NB4 (cell line): ENCODE data around the gene CHPF2.

Source experiments
- DNase-seq: peaks from one replicate; pipeline ENCODE4 v3.0.0; 2010; ENCODE audit warnings: low read depth
- H3K4me3 ChIP-seq: one replicate; pipeline ENCODE4 v1.5.1; 2011; ENCODE audit warnings: mild to moderate bottlenecking, low read depth, low read length, moderate library complexity
- MAX ChIP-seq: IDR thresholded peaks from 2 replicates; pipeline ENCODE4 v1.6.1; 2011; ENCODE audit warnings: low read depth, low read length
- MYC ChIP-seq: IDR thresholded peaks from 2 replicates; pipeline ENCODE4 v1.6.1; 2011; ENCODE audit warnings: low read depth, low read length
- POLR2A ChIP-seq: IDR thresholded peaks from 2 replicates; pipeline ENCODE4 v1.6.1; 2011; ENCODE audit warnings: mild to moderate bottlenecking; ENCODE audit not compliant: insufficient read length; ENCODE audit errors: extremely low read depth
- TF ChIP-seq, protein P1 (sequence below): IDR thresholded peaks from one replicate; pipeline ENCODE4 v1.5.1; 2012; ENCODE audit warnings: low read depth, low read length

Gene CHPF2

GRCh38 chr7:151208253-151208862 is 23.9 kb upstream of the CHPF2 start:
- H3K4me3 ChIP-seq = no peak overlapping the region
- DNase-seq = no peak
- TF ChIP-seq, protein P1, sequence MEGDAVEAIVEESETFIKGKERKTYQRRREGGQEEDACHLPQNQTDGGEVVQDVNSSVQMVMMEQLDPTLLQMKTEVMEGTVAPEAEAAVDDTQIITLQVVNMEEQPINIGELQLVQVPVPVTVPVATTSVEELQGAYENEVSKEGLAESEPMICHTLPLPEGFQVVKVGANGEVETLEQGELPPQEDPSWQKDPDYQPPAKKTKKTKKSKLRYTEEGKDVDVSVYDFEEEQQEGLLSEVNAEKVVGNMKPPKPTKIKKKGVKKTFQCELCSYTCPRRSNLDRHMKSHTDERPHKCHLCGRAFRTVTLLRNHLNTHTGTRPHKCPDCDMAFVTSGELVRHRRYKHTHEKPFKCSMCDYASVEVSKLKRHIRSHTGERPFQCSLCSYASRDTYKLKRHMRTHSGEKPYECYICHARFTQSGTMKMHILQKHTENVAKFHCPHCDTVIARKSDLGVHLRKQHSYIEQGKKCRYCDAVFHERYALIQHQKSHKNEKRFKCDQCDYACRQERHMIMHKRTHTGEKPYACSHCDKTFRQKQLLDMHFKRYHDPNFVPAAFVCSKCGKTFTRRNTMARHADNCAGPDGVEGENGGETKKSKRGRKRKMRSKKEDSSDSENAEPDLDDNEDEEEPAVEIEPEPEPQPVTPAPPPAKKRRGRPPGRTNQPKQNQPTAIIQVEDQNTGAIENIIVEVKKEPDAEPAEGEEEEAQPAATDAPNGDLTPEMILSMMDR = no peak
- TF ChIP-seq POLR2A = no peak
- no peak for TF ChIP-seq MYC
- no peak for TF ChIP-seq MAX

DNA sequence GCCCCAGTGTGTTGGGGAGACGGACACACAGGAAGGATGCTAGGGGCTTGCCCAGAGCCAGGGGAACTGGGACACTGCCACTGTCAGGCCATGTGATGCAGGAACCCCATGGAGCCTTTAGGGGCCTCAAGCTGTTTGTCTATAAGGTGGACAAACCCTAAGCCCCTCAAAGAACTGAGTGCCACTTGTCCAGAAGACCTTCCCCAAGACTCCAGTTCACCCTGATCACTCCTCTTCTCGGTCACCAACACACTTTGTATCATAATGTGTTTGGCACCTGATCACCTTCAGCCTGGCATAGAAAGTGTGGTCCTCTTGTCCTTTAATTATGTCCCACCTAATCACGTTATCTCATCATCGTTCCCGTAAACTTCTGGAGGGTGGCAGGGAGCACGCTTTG is 22.7 kb upstream of the CHPF2 start:
- TF ChIP-seq MAX (no peak), POLR2A (no peak), MYC (no peak)
- TF ChIP-seq, protein P1 = no peak
- H3K4me3 ChIP-seq = no peak overlapping the region
- no peak for DNase-seq

DNA sequence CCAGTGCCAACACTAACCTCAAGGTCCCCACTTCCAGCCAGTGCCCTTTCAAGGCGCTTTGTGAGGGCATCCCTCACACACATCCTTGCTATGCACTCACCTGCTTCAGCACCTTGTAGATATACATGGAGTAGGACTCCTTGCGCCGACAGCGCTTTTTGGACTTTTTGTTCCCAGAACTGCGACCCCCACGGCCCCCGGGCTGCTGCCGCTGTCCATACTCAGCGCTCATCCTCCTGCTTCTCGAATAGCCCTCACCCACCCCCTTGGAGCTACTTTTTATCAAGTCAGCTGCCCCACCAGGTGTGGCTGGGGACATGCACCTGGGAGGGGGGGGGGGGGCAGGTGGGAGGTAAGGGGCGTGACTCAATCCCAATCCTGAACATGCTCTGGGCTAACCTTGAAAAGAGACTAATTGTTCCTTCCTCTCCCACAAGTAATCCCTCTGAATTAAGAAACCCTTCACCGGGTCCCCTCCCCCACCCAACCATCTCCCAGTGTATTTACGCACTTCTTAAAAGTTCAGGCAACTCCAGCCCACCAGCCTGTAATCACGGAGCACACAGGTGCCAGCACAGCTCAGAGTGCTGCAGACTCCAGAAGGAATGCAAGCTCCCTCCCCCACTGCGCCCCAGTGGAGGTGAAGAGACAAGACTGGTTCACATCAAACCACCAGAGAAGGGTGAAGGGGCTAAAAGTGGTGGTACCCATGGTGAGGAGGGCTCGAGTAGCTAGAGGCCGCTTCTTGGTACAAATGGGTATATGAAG is 22.0 kb upstream of the CHPF2 start, which contains the start of gene H2BK1:
Gene H2BK1 (minus strand): TSS at position 402 of the 768 bp plus-strand sequence. CDS start 170 bp downstream, at position 232.
- no peak within 1 kb of the TSS for H3K4me3 ChIP-seq
- no peak for DNase-seq
- TF ChIP-seq MAX (no peak), MYC (no peak), POLR2A (no peak)
- TF ChIP-seq, protein P1 = no peak

DNA sequence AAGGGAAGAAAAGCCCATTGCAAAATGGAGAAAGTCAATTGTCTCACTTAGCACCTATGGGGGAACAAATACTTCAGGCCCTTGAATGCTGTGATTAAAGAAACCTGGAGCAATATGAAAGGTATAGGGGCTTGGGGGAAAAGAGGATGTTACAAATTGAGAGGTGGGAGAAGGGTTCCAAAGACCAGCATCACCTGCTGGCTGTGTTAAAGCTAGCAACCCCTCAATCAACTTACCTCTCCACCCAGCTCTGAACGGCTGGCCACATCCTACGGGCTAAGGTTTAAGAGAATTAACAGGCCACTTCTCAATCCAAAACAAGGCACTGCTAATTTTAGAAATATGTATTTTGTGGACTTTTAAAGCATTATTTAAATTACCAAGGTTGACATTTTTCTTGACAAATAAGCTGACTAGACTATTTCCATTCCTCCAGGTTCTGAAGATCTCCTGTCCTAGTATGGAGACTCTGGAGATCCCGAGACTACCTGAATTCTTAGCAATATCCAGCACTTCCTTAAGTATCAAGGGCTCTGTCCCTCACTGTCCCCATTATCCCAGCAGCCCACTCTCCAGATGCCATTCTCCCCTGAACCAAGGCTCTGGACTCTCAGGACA is 21.0 kb upstream of the CHPF2 start:
- no peak for DNase-seq
- no peak overlapping the region for H3K4me3 ChIP-seq
- no peak for TF ChIP-seq MYC
- TF ChIP-seq, protein P1 = no peak
- no peak for TF ChIP-seq MAX
- TF ChIP-seq POLR2A = no peak

DNA sequence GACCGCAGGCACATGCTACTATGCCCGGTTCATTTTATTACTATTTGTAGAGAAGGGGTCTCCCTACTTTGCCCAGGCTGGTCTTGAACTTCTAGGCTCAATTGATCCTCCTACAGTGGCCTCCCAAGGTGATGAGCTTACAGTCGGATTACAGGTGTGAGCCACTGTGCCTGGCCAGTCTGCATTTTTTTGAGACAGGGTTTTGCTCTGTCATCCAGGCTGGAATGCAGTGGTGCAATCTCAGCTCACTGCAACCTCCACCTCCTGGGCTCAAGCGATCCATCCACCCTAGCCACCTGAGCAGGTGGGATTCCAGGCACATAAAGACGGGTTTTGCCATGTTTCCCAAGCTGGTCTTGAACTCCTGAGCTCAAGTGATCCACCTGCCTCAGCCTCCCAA is 19.7 kb upstream of the CHPF2 start:
- no peak for TF ChIP-seq MYC
- TF ChIP-seq POLR2A = no peak
- TF ChIP-seq, protein P1 = no peak
- TF ChIP-seq MAX = no peak
- no peak overlapping the region for H3K4me3 ChIP-seq
- DNase-seq = no peak
